HEK293 (cell line): Measurements from ENCODE around the gene UGT1A7.

Experiments used
- YY2 ChIP-seq: fragments of 450-650 bp; formaldehyde crosslinking; IDR thresholded peaks from 2 replicates; pipeline ENCODE4 v1.5.1; 2016; ENCODE audit warnings: missing biosample characterization, missing genetic modification characterization
- ZNF555 ChIP-seq: fragments of 450-650 bp; formaldehyde crosslinking; conservative IDR thresholded peaks from 2 replicates; pipeline ENCODE4 v1.5.1; 2017; ENCODE audit warnings: missing biosample characterization, mild to moderate bottlenecking, missing genetic modification characterization, inconsistent platforms
- ZNF561 ChIP-seq: fragments of 450-650 bp; IDR thresholded peaks from 2 replicates; pipeline ENCODE4 v1.5.1; 2018; ENCODE audit warnings: missing biosample characterization, missing genetic modification characterization, borderline replicate concordance

- no peak for TF ChIP-seq ZNF561 (tag by site-specific recombination)
- no peak for TF ChIP-seq ZNF555 (tag by site-specific recombination)
- TF ChIP-seq YY2 (tag by site-specific recombination), result no peak
Observed at GRCh38 chr2:233807966-233808935, 126.5 kb downstream of the UGT1A7 start.
